Activated T-cell treated with anti-CD3 and anti-CD28 coated beads, Interleukin-2, amount 50 U/mL, for 48 hours (primary cell): ENCODE measurements around the gene PIP4P1.
"Not testable (repeated sequence)": the region's sequence is repeated elsewhere in the genome, so short reads cannot be mapped to it uniquely, and the experiment has no call there.

Experiments
- DNase-seq, 2 experiments: peaks; one replicate each; pipeline ENCODE4 v3.0.0-alpha.2; 2020

The PIP4P1 gene

GRCh38 chr14:20472536-20473169 lies 11.4 kb upstream of the PIP4P1 start:
- no peak for DNase-seq

GRCh38 chr14:20470603-20470901 lies 9.3 kb upstream of the PIP4P1 start:
- DNase-seq = no peak

- DNase-seq = peak; percentile 72 to 73
These were observed 8.8 kb upstream of the PIP4P1 start for GRCh38 chr14:20469890-20470602.

- peak; percentile 89 to 91 for DNase-seq
These were observed 8.1 kb upstream of the PIP4P1 start, which contains the start of gene PNP for GRCh38 chr14:20469242-20469889. Gene PNP, plus strand, starts transcription at chr14:20469406. Its CDS starts 119 bp downstream, at chr14:20469525.

- DNase-seq = no peak
These were observed 7.6 kb upstream of the PIP4P1 start for GRCh38 chr14:20468764-20469241.

GRCh38 chr14:20460458-20461224 lies 593 bp downstream of the PIP4P1 start:
- DNase-seq = peak; percentile 30 to 38

GRCh38 chr14:20458031-20458789 lies 3.0 kb downstream of the PIP4P1 start:
- no peak for DNase-seq

GRCh38 chr14:20456971-20457370 lies 4.3 kb downstream of the PIP4P1 start:
- DNase-seq = no peak

GRCh38 chr14:20455355-20456300 lies 5.6 kb downstream of the PIP4P1 start:
- no peak for DNase-seq

GRCh38 chr14:20454516-20455354 lies 6.5 kb downstream of the PIP4P1 start, which contains the start of the genes APEX1 and OSGEP:
Gene APEX1, plus strand, starts transcription at chr14:20455226. Its CDS starts 420 bp downstream, at chr14:20455646.
Gene OSGEP, minus strand, starts transcription at chr14:20454812. Its CDS starts 129 bp downstream, at chr14:20454683.
- DNase-seq = peak; percentile 97 to 98

GRCh38 chr14:20452831-20453230 lies 8.4 kb downstream of the PIP4P1 start:
- not testable (repeated sequence) for DNase-seq

GRCh38 chr14:20446889-20447288 lies 14.3 kb downstream of the PIP4P1 start:
- DNase-seq = no peak

GRCh38 chr14:20443650-20444049 lies 17.6 kb downstream of the PIP4P1 start:
- DNase-seq = not testable (repeated sequence)

- no peak for DNase-seq
These were observed 19.8 kb downstream of the PIP4P1 start for GRCh38 chr14:20441461-20441860.

GRCh38 chr14:20440882-20441281 lies 20.4 kb downstream of the PIP4P1 start:
- DNase-seq = peak; percentile 28 to 48

GRCh38 chr14:20440465-20440864 lies 20.8 kb downstream of the PIP4P1 start:
- DNase-seq = peak in 1 of 2 experiments; percentile 26

GRCh38 chr14:20438664-20439063 lies 22.6 kb downstream of the PIP4P1 start:
- DNase-seq = no peak

GRCh38 chr14:20436363-20436755 lies 24.9 kb downstream of the PIP4P1 start:
- no peak for DNase-seq

- DNase-seq = no peak
These were observed 25.5 kb downstream of the PIP4P1 start, which contains the start of gene KLHL33 for GRCh38 chr14:20435582-20436362. Gene KLHL33, minus strand, starts transcription at chr14:20436166. Its CDS starts 355 bp downstream, at chr14:20435811.
